NCI-H2227 (cell line): ENCODE measurements around the gene NAALADL2.
"Not testable (repeated sequence)": the region's sequence is repeated elsewhere in the genome, so short reads cannot be mapped to it uniquely, and the experiment has no call there.

Experiments used
- DNase-seq: peaks from one replicate; lab custom pipeline; 2025; ENCODE audit not compliant: unreplicated experiment; lab: John Stamatoyannopoulos, UW

Gene NAALADL2

GRCh38 chr3:175248832-175249231 lies 389.7 kb downstream of the NAALADL2 start:
- no peak for DNase-seq

- DNase-seq, result no peak
Observed at GRCh38 chr3:175255698-175256097, 396.6 kb downstream of the NAALADL2 start.

GRCh38 chr3:175257123-175257522 lies 398.0 kb downstream of the NAALADL2 start:
- DNase-seq, result no peak

GRCh38 chr3:175258763-175259162 lies 399.6 kb downstream of the NAALADL2 start:
- DNase-seq, result peak; percentile 18

GRCh38 chr3:175260145-175260794 lies 401.1 kb downstream of the NAALADL2 start:
- no peak for DNase-seq

- DNase-seq, result no peak
Observed at GRCh38 chr3:175266478-175266877, 407.3 kb downstream of the NAALADL2 start.

GRCh38 chr3:175267121-175267531 lies 408.0 kb downstream of the NAALADL2 start:
- no peak for DNase-seq

GRCh38 chr3:175267561-175267960 lies 408.4 kb downstream of the NAALADL2 start:
- DNase-seq, result no peak

GRCh38 chr3:175269394-175269793 lies 410.3 kb downstream of the NAALADL2 start:
- no peak for DNase-seq

GRCh38 chr3:175270198-175270837 lies 411.2 kb downstream of the NAALADL2 start:
- DNase-seq, result no peak

GRCh38 chr3:175270866-175271265 lies 411.7 kb downstream of the NAALADL2 start:
- no peak for DNase-seq

GRCh38 chr3:175271465-175271864 lies 412.3 kb downstream of the NAALADL2 start:
- DNase-seq, result not testable (repeated sequence)

GRCh38 chr3:175272392-175272791 lies 413.3 kb downstream of the NAALADL2 start:
- DNase-seq, result no peak

- DNase-seq, result no peak
Observed at GRCh38 chr3:175273573-175273972, 414.4 kb downstream of the NAALADL2 start.

GRCh38 chr3:175274056-175274455 lies 414.9 kb downstream of the NAALADL2 start:
- DNase-seq, result no peak

- no peak for DNase-seq
Observed at GRCh38 chr3:175274474-175275218, 415.5 kb downstream of the NAALADL2 start.

- DNase-seq, result no peak
Observed at GRCh38 chr3:175278680-175279079, 419.5 kb downstream of the NAALADL2 start.

GRCh38 chr3:175279457-175279856 lies 420.3 kb downstream of the NAALADL2 start:
- DNase-seq, result no peak

- DNase-seq, result no peak
Observed at GRCh38 chr3:175279911-175280310, 420.8 kb downstream of the NAALADL2 start.

GRCh38 chr3:175287361-175287963 lies 428.3 kb downstream of the NAALADL2 start:
- DNase-seq, result no peak

- peak; percentile 32 for DNase-seq
Observed at GRCh38 chr3:175288621-175289020, 429.5 kb downstream of the NAALADL2 start.

GRCh38 chr3:175294793-175295192 lies 435.7 kb downstream of the NAALADL2 start:
- no peak for DNase-seq
